HG03103 (cell line): Measurements from ENCODE around the gene CCDC188.

Source experiments
- ATAC-seq: cut with Tn5 transposase; IDR thresholded peaks from one replicate; pipeline ENCODE4 v1.9.1; 2021; ENCODE audit warnings: low read depth; ENCODE audit not compliant: unreplicated experiment

Gene CCDC188

DNA sequence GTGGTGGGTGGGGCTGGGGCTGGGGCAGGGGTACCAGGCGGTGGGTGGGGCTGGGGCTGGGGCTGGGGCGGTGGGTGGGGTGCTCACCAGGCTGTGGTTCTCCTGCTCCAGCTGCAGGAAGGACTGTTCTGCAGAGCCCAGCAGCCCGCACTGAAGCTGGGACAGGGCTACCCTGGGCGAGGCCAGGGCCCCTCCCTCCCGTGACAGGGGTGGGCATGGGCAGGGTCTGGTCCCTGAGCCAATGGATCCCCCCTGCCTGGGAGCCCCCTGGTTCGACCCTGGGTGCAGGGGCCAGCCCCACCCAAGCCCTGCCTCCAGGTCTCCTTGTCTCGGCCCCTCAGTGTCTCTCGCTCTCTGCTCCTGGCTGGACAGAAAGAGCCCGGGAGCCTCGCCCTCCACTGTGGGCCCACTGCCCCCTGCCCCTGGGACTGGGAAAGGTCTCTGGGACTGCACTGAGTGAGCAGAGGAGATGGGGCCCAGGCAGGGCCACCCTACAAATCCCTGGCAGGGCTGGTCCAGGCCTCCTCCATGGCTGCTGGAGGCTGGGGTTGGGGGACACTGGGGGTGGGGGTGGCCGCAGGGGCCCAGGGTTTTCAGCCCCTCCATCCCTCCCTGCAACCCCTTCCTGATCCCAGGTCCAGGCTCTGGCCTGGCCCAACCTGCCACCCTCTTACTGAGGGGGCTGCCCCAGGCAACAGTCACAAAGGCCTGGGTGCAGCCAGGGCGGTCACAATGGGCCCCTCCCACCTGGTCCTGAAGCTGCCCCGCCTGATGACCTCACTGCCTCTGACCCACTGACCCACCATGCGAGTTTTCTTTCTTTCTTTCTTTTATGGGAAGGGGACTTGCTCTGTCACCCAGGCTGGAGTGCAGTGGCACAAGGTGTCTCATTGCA, at the start of gene CCDC188:
Gene CCDC188, minus strand, starts transcription at position 675 of the 895 bp plus-strand sequence. Its CDS starts 69 bp downstream, at position 606.
- no peak for ATAC-seq

- no peak for ATAC-seq
Measured at GRCh38 chr22:20199906-20200305, 49.1 kb upstream of the CCDC188 start.

- ATAC-seq: no peak
Measured at GRCh38 chr22:20199413-20199842, 48.6 kb upstream of the CCDC188 start.

DNA sequence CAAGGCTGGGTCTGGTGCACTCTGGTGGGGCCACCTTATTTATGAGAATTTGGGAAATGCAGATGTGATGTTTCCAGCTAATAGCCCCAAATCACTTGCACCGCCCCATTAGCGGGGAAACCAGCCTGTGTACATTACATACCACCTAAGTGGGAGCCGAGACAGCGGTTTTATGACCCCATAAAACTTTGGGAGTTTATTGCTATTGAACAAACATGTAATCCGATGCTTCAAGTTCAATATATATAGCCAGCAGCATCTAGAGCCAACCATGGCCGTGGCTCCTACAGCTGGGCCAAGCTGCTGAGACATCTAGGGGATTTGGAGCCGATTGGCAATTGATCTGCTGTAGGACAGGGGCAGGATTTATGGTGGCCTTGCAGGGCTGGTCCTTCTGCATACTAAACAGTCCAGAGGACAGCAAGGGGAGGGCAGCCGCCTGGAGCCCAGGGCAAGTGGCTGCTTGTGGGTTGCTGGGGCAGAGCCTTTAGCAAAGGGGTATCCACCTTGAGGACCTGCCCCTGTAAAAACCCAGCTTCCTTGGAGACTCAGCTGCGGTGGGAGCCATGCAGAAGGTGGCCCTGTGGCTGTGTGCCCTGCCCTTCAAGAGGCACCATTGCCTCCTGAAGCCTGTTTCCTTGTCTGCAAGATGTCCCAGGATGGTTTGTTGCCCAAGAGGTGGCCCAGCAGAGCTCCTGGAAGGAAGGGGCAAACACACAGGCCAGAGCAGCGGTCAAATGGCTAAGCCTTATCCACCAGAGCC, 47.9 kb upstream of the CCDC188 start:
- ATAC-seq: no peak

- ATAC-seq: no peak
Measured at GRCh38 chr22:20197407-20198030, 46.7 kb upstream of the CCDC188 start.

DNA sequence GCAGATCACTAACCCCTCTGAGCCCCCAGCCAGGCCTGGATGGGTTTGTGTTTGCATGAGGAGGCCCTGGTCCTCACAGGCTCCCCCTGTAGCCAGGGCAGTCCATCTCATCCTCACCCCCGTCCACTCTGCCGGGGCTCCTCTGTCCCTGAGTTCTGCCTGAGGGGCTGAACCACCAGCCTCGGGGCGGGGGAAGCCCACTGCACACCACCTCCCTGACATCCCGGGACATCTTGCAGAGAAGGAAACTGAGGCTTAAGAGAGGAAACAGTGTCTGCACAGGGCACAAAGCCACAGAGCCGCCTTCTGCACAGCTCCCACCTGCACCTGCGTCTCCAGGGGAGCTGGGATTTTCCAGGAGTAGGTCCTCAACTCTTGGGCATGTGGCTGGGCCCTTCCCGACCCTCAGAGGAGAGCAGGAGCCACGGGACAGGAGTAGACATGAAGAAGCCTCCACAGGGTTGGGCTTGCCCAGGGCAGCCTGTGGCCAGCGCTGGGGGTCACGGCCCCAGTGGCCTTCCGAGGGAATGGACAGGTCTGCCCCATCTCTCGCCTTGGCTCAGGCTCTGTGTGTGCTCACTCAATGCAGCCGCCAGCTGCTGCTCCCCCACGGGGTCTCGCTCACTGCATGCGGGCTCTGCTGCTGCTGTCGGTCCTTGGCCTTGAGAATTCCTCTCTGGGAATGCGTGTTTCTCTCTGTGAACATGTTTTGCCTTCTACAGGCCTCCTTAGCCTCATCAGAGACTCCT, 45.4 kb upstream of the CCDC188 start:
- ATAC-seq: no peak

DNA sequence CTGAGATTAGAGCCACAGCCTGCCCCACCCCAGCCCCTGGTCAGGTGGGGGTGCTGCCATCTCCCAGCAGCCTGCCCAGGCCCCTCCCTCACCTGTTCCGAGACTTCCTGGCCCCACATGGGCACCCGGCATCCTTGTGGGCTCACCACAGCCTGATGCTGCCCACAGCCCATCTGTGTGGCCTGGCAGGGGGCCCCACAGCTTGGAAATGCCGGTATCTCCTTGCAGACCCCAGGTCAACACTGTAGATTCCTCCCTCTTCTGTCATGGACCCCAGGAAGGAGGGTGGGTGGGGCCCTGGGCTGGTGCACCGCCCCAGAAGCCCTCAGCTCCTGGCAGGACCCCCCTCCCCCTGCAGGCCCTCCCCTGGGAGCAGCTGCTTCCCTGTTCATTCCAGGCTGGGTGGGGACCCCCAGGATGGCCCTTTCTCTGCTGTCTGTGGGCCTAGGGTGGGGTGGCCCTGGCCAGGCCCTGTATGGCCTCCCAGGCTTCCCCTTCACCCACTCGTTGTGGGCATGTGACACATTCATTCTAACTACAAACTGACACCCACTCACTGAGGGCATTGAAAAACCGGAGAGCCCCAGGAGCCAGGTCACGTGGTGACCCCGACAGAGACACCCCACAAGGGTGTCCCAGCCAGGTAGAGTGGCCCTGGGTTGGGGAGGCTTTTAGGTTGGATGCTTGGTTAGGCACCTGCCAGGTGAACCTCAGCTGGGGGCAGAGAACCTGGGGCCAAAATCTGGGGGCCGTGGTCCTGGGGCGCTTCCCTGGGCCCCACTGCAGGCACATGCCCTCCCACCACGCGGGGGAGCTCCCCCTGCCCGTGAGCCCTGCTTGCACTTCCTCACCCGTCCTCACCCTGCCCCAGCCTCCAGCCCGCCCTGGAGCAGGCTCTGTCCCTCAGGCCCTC, 44.1 kb upstream of the CCDC188 start:
- ATAC-seq: no peak

DNA sequence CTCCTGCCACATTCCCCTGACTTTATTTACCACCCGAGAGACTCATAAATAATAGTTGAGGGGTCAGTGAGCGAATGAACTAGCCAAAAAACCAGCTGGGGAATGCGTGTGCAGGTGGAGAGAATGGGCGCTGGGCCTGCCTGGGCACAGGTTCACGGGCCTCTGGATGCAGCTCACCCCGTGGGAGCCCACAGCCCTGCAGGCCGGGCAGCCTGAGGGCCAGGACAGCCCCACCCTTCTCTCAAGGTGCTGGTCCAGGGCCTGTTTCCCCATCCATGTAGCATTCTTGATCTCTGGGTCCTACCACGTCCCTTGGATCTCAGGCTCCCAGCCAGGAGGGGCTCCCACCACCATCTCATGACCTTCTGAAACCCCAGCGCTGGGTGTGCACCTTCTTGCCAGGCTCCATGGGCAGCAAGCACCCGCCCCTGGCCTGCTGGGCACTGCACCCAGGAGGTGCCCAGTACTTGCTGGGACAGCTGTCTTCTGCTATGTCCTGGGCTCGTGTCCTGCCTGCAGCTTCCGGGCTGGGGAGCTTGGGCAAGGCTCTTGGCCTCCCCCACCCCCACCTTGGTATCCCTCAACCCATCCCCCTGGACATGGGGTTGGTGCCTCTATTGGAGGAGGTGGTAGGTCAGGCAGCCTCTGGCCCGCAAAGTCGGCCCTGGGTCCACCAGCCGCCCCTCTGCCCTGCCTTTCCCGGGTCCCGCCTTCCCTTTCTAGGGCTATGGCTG, 43.1 kb upstream of the CCDC188 start:
- no peak for ATAC-seq

DNA sequence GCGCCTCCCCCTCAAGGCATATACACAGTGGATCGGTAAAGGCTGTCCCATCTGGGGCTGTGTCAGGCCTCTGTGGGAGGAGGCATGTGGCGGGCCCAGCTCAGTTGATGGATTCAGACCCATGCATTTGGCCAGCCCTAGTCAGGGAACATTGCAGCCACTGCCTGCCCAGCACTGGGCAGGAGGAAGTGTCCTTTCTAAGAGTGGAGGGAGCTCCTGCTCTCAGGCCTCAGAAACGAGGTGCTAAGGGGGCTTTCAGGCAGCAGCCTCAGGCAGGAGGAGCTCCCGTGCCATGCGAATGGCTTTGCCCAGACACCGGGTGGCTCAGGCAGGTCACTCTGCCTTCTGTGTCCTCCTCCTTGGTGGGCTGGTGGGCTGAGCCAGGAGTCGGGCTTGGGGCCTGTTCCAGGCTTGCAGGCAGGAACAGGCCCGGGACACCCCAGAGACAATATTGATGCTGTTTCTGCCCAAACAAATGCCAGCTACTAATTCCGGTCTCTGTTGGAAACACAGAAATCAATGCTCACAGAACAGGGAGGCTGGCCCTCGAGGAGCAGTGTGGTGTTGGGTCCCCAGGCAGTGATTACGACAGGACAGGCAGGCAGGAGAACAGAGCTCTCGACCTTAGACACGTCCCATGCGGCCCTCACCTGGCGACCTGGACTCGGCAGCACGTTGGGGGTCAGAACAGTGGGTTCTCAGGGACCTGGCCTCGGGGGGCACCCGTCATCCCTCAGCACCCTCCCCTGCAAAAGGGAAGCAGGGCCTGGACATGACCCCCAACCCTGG, 42.3 kb upstream of the CCDC188 start:
- no peak for ATAC-seq

DNA sequence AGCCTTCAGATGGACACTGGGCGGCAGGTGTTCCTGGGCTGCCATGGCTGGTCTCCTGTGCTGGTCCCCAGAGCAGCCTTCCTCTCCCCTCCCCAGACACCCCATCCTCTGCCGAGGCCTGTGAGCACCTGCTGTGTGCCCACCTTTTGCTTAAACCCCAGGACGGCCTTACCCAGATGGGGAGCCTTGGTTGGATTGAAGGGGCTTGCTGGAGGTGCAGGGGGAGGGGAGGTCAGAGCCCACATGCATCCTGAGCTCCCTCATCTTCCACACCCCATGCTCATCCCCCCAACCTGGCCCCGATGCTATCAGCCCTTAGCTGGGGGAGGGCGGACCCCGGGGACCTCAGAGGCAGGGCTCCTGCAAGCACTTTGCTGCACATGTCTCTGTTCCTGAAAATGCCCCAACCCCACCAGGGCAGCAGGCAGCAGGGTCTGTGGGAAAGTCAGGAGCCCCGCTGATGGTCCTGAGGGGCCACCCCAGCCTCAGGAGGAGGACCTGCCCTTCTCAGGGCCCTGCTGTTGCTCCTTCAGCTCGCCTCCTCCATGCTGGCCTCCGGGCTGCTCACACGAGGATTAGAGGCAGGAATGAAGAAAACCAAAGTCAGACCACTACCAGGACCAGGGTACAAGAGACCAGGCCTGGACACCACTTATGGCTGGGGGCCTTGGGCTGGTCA, 41.6 kb upstream of the CCDC188 start:
- no peak for ATAC-seq

GRCh38 chr22:20191803-20192202, 40.9 kb upstream of the CCDC188 start:
- no peak for ATAC-seq

GRCh38 chr22:20191000-20191515, 40.2 kb upstream of the CCDC188 start:
- ATAC-seq: no peak

GRCh38 chr22:20188567-20188877, 37.7 kb upstream of the CCDC188 start:
- no peak for ATAC-seq

GRCh38 chr22:20187777-20188566, 37.1 kb upstream of the CCDC188 start:
- ATAC-seq: no peak

DNA sequence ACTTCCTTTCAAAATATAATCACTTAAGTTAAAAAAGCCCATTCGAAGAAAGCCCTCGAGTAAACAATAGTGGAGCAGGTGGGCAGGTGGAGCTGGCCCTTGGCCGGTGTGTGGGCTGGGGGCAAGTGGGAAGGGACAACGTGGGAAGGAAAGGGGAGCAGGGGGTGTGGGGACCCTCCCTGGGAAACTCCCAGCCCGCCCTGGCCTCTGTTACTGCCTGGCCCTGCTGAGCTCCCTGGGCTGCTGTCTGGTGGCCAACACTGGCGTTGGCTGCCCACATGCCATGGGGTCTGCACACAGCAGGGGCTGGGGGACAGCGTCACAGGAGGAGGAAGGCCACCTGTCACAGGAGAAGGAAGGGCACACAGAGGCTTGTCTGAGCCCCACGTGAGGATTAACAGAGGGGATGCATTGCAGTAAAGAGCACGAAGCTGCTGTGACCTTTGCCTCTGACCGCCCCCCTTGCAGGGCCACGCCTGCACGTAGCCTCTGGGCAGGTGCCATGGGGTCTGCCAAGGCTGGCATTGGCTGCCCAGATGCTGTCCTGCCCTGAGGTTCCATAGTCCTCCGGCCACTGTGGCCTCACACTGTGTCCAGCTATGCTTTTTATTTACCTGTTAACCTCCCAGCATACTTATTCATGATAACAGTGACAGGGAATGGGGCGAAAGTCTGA, 36.2 kb upstream of the CCDC188 start:
- ATAC-seq: no peak
